MV-4-11 (cell line): ENCODE measurements around the gene ATP2B2.
"Not testable (repeated sequence)": the region's sequence is repeated elsewhere in the genome, so short reads cannot be mapped to it uniquely, and the experiment has no call there.

Source experiments
- DNase-seq: peaks from one replicate; lab custom pipeline; 2025; lab: John Stamatoyannopoulos, UW

ATP2B2 gene

DNA sequence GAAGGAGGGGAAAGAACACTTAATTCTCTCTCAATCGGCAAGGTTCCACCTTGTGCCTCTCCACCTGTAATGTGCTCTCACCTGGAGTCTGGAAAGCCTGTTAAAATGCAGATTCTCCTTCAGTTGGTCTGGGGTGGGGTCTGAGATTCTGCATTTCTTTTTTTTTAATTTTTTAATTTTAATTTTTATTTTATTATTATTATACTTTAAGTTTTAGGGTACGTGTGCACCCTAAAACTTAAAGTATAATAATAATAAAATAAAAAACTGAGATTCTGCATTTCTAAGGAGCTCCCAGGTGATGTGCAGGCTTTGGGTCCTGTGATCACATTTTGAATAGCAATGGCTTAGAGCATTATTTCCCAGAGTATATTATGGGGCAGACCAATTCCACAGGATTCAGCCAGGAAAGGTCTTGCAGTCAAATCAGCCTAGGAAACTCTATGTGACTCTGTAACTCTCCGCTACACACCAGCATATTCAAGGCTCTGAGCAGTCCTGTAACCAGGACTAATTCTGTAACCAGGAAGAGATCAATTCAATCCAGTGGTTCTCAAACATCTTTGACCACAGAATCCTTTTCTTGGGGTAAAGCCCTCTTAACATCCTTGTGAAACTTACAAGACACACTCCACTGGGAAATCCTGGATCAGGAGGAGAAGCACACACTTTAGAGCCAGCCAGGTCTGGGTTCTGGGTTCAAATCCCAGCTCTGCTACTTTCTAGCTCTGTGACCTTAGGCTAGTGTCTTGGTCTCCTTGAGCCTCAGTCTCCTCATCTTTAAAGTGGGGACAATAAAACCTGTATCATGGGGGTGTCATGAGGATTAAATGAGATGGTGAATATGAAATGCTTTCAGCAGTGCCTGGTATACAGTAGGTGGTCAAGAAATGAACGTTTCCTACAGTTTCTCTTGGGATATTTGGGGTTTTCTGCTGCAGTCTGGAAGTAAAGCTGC, 122.2 kb downstream of the ATP2B2 start:
- no peak for DNase-seq

DNA sequence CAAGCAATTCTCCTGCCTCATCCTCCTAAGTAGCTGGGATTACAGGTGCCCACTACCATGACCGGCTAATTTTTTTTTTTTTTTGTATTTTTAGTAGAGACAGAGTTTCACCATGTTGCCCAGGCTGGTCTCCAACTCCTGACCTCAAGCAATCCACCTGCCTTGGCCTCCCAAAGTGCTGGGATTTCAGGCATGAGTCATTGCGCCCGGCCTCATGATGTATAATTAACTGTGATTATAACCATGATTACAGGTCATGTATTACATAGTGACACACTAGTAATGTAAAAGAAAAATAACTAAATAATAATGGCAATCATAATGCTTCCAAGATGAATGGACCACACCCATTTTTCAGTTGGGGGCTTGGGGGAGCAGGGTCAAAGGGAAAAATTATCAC, 122.9 kb downstream of the ATP2B2 start:
- not testable (repeated sequence) for DNase-seq

GRCh38 chr3:10381336-10381735, 124.0 kb downstream of the ATP2B2 start:
- DNase-seq, result no peak

GRCh38 chr3:10380906-10381305, 124.5 kb downstream of the ATP2B2 start:
- DNase-seq, result no peak

GRCh38 chr3:10379961-10380360, 125.4 kb downstream of the ATP2B2 start:
- DNase-seq, result no peak

DNA sequence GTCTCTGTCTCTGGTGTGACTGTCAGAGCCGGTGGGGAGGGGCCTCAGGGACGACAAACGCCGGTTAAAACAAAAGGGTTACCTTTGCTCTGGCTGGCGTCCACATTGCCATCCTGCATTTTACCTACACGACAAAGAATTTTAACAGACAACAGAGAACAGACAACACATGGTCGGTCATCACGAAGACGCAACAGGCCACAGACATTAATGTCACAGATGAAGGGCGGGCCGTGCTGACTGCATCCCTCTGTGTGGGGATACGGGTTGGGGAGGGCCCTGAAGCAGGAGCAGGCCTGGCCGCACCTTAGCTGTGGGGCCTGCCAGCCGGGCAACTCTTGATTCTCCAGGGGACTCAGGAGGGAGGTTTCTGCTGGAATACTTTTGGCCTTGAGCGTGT, 126.2 kb downstream of the ATP2B2 start:
- no peak for DNase-seq

DNA sequence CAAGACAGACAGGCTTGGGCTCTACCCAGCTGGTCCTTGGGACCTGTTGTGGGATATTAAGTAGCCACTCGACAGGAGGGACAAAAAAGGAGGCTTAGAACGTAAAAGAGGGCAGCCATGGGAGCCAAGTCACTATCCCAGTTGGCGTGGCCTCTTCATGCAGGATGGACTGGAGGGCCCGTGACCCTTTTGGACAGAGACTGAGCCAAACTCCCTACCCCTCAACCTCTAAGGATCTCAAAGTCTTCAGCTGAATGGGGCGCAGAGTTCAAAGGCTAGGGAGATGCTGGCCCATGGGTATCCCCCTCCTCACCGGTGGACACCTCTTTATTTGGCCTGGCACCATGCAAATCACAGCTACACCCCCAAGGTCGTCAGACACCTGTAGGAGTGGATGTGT, 126.6 kb downstream of the ATP2B2 start:
- no peak for DNase-seq

DNA sequence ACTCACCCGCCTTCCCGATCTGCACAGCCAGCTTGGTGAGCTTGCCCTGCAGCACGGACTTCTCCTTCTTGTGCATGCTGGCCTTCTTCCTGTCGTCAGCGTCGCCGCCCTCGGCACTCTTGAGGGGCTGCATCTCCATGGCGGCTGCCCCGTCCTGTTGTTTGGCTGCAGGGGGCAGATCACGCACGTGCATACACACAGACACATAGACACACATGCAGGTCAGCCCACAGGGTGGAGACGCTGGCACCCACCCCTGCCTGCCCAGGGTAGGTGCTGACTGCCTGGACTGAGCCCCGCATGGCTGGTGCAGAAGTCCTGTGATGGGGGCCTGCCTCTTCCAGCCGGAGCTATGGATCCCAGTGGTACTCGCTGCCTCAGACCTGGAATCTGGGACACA, 127.1 kb downstream of the ATP2B2 start:
- DNase-seq, result no peak

DNA sequence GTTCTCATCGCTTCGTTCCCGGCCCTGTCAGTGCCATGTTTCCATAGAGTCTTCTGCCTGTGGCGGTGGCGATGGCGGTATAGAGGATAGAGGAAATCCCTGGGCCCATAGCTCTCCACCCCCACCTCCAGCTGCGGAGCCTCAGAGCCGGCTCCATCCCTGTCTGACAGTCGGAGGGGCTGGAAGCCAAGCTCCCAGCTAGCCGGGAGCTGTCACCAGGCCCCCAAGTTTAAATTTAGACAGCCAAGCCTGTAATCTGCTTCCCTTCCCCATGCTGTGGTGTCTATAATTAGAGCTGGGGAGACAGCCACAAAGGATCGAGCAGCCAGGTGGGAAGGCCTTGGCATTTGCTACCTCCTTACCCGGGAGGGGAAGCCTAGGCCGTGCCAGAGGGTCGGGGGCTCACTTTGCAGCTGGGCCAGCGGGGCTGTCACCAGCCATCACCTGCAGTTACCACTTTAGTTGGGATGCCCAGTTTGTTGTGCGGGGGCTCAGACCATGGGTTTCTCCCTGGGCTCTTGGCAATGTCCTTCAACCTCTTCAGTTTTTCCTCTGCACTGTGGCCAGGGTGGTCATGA, 128.1 kb downstream of the ATP2B2 start:
- DNase-seq, result no peak

DNA sequence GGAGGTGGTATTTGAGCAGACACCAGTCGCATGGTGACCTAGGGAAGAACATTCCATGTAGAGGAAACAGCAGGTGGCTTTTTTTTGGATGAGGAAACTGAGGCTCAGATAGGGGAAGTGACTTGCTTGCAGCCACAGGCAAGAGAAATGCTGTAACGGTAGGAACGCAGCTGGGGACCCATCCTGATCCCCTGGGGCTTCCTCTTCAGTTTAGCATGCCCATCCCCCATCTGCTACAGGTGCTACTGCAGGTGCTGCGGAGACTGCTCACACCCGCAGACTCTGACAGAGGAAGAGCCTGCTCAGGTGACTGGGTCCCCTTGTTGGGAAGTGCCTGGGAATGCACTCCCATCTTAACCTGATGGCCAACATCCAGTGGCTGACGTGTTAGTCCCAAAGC, 129.0 kb downstream of the ATP2B2 start:
- DNase-seq, result no peak

GRCh38 chr3:10375296-10376053, 129.9 kb downstream of the ATP2B2 start:
- DNase-seq, result no peak

DNA sequence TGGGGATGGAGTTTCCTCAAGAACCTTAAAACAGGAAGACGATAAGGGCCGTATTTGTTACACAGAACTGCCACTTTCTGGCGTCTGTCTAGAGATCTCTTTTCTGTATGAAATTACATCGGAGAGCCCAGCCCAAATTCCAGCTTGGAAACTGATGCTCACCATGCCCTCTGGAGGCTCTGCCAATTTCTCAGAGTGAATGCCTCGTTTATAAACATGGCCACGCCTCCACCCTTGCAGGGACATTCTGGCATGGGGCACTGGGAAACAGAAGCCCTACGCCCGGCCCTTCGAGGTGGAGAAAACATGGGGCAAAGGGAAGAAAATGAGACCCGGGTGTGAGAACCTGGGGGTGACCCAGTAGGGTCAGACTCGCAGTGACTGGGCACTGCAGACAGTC, 131.1 kb downstream of the ATP2B2 start:
- no peak for DNase-seq

GRCh38 chr3:10373686-10374261, 131.6 kb downstream of the ATP2B2 start:
- peak; percentile 72 for DNase-seq

- no peak for DNase-seq
Observed at GRCh38 chr3:10371789-10372188, 133.6 kb downstream of the ATP2B2 start.

DNA sequence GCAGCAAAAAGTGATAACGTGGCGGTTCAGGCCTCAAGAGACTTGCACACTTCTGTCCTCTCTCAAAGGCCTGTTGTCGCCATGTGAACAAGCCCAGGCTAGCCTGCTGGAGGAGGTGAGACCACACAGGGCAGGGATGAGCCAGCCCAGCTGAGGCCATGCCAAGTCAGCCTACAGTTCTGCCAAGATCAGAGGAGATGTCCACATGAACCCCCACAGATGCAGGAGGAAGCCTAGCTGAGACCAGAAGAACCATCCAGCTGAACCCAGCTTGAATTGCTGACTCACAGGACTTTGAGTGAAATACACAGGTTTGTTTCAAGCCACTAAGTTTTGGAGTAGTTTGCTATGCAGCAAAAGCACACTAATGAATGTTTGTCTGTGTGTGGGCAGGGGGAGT, 134.2 kb downstream of the ATP2B2 start:
- no peak for DNase-seq

DNA sequence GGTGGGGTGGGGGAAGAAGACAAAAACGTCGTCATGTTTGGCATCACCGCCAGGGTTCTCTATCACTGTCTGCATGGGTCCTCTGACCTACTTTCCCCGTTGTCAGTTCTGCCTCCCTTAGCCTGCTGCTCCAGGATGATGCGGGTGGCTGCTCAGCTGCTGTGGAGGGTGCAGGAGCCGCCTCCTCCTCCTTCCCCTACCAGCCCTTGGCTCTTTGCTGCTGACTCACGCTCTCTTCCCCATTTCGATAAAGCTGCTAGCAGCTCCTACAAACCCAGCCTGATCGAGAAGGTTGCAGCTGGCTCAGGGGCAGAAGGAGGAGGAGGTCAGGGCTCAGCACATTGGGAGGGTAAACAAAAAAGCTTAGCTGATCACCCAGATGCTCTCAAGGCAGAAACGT, 135.0 kb downstream of the ATP2B2 start:
- DNase-seq, result peak; percentile 92

DNA sequence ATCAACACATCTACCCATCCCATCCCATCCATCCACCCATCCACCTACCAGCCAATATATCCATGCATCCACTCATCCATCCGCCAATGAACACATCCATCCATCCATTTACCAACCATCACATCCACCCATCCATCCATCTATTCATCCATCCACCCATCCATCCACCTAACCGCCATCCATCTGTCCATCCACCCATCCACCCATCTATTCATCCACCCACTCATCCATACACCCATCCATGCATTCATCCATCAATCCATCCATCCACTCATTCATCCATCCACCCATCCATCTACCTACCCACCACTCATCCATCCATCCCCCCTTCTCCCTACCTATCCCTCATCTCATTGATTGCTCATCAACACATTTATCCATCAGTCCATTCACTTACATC, 136.9 kb downstream of the ATP2B2 start:
- no peak for DNase-seq

DNA sequence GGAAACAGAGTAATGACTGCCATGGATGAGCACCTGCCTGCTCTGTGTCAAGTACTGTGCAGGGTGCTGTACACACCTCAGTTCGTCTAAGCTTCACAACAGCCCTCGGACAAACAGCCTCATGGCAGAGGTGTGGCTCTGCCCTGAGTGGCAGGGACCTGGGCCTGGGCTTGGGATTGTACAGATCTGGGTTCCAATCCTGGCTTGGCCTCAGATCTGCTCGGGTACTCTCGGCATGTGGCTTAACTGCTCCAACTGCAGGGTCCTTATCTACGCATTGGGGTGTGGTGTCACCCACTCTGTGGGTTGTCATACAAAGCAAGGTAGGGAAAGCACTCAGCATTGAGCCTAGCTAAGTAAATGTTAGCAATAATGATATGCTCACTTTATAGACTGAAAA, 137.9 kb downstream of the ATP2B2 start:
- DNase-seq, result no peak

DNA sequence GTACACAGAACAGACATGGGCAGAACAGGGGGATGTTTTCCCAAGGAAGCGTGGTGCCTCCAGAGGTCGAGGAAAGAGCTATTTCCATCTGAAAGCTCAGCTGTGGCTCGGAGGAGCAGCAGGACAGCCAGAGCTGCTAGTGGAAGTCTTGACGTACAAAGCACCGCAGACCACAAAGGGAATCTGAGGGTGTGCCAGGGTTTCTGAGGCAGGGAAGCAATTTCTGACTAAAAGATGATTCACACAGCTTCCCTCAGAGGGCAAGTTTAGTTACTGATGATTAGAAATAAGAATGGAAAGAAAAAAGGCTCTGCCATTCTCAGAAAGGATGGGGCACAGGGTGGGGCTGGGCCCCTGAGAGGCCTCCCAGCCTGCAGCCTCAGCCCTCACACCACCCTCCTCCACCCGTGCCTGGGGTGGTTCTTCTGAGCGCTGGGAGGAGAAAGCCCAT, 138.7 kb downstream of the ATP2B2 start:
- DNase-seq, result peak; percentile 89

DNA sequence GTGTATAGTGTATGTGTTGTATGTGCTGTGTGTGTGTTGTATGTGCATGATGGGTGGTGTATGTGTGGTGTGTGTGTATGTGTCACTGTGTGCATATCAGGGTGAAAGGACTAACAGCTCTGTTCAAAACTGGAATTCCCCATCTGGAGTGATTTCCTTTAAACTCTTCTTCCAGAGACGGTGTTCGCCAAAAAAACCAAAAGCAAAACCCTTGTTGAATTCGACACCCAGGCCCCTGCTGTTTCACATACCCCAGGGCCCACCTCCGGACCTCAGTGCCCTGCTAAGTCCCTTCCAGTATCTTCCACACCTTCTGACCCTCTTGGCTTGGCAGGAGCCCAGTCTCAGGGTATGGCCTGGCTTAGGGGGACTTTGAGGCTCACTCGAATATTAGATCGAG, 139.6 kb downstream of the ATP2B2 start:
- no peak for DNase-seq

- DNase-seq, result no peak
Observed at GRCh38 chr3:10365316-10365715, 140.1 kb downstream of the ATP2B2 start.

GRCh38 chr3:10364806-10365205, 140.6 kb downstream of the ATP2B2 start:
- no peak for DNase-seq
